ENCODE results near the gene VSIG10L. TPM values are rescaled to one million over a fixed set of nuclear protein-coding genes. Genes with fewer than 3 reads are reported as not detected.

The VSIG10L gene
- total RNA-seq, 1 experiment from 2014 or later, result 3.5 TPM

- Histone ChIP-seq H3K9ac (ENCODE audit: low read length) (peak overlapping the region; percentile 96), H3F3A (ENCODE audit: low read length, unreplicated experiment) (peaks cover 4% of the 10 kb centered on the region), H3K4me2 (ENCODE audit: low read length) (peak overlapping the region; percentile 89), H3K27me3 (ENCODE audit: low read length) (no peaks in the 10 kb centered on the region), H3K9me3 (ENCODE audit: low read length) (no peaks in the 10 kb centered on the region), H3K79me2 (ENCODE audit: low read length) (peaks cover 52% of the 10 kb centered on the region), H3K36me3 (ENCODE audit: low read depth, low read length) (no peaks in the 10 kb centered on the region), H2AFZ (ENCODE audit: low read length) (no peak overlapping the region), H3K4me3 (ENCODE audit: low read length) (peak overlapping the region; percentile 45; the same call in 1 of the 2 replicates), H3K4me1 (ENCODE audit: insufficient read depth, low read length) (peaks cover 57% of the 10 kb centered on the region), H3K9me2 (replicated peaks; ENCODE audit: low read length) (no peaks in the 10 kb centered on the region), H4K20me1 (ENCODE audit: low read length) (no peaks in the 10 kb centered on the region), H3K27ac (ENCODE audit: low read length) (peak overlapping the region; percentile 96)
- CTCF ChIA-PET, result interaction anchor here (0.5 to 0.8 kb wide), 2 partner anchors 25 to 56 kb away, joined by 3 to 9 read pairs; no protein-coding TSS in a partner anchor
- ATAC-seq, result peak; percentile 29
- DNase-seq, result peak; percentile 94
- intact Hi-C loops (cut with micrococcal nuclease), result no loop called here
- TF ChIP-seq EZH2phosphoT487 (IDR thresholded peaks at IDR 0.05; ENCODE audit: borderline replicate concordance, low read length) (no peak), EZH2 (IDR thresholded peaks at IDR 0.05; ENCODE audit: low read length, unreplicated experiment) (no peak), CTCF (conservative IDR thresholded peaks at IDR 0.05; ENCODE audit: low read depth, low read length) (no peak)
- POLR2A ChIA-PET (ENCODE audit: unreplicated experiment), result interaction anchor here (2.5 kb wide), 1 partner anchor 25 kb away, joined by 20 read pairs; no protein-coding TSS in a partner anchor
- no TSS peak for BruUV-seq (replicated peaks)
Measured at GRCh38 chr19:51364200-51365106, 22.5 kb upstream of the VSIG10L start.

DNA sequence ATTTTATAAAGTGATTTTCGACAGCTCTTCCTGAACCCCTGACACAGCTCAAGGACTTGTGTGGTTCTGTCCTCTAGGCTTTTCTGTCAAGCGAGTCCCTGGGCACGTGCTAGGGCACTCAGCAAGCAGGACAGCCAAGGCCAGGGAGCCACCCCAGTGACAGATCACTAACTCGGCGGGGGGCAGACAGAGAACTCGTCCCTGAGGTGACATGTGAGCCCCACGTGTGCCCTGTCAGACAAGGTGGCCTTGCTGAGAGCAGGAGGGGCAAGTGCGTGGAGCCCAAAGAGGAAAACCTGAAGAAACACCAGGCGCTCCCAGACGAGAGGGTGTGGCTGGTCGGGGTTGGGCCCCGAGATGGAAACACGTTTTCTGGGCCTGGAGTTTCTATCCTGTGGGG is 19.3 kb upstream of the VSIG10L start:
- Histone ChIP-seq H3F3A (ENCODE audit: low read length, unreplicated experiment) (peaks cover 4% of the 10 kb centered on the region), H3K4me2 (ENCODE audit: low read length) (no peak overlapping the region), H3K27me3 (ENCODE audit: low read length) (no peaks in the 10 kb centered on the region), H4K20me1 (ENCODE audit: low read length) (no peaks in the 10 kb centered on the region), H3K27ac (ENCODE audit: low read length) (no peak overlapping the region), H3K4me3 (ENCODE audit: low read length) (no peak overlapping the region), H3K9me3 (ENCODE audit: low read length) (no peaks in the 10 kb centered on the region), H3K9me2 (replicated peaks; ENCODE audit: low read length) (no peaks in the 10 kb centered on the region), H3K4me1 (ENCODE audit: insufficient read depth, low read length) (peaks cover 59% of the 10 kb centered on the region), H3K9ac (ENCODE audit: low read length) (no peak overlapping the region), H3K79me2 (ENCODE audit: low read length) (peaks cover 63% of the 10 kb centered on the region), H3K36me3 (ENCODE audit: low read depth, low read length) (no peaks in the 10 kb centered on the region), H2AFZ (ENCODE audit: low read length) (no peak overlapping the region)
- CTCF ChIA-PET, result no interaction called here
- intact Hi-C loops (cut with micrococcal nuclease), result no loop called here
- POLR2A ChIA-PET (ENCODE audit: unreplicated experiment), result no interaction called here
- no peak for DNase-seq
- no peak for ATAC-seq
- no peak for TF ChIP-seq CTCF (conservative IDR thresholded peaks at IDR 0.05; ENCODE audit: low read depth, low read length)
- no peak for TF ChIP-seq EZH2 (IDR thresholded peaks at IDR 0.05; ENCODE audit: low read length, unreplicated experiment)
- BruUV-seq (replicated peaks), result no TSS peak

GRCh38 chr19:51359294-51359693 is 17.4 kb upstream of the VSIG10L start:
- TF ChIP-seq EZH2 (IDR thresholded peaks at IDR 0.05; ENCODE audit: low read length, unreplicated experiment) (no peak), CTCF (conservative IDR thresholded peaks at IDR 0.05; ENCODE audit: low read depth, low read length) (no peak), EZH2phosphoT487 (IDR thresholded peaks at IDR 0.05; ENCODE audit: borderline replicate concordance, low read length) (no peak)
- H4K20me1 ChIP-seq (ENCODE audit: low read length), result no peaks in the 10 kb centered on the region
- no peaks in the 10 kb centered on the region for H3K9me3 ChIP-seq (ENCODE audit: low read length)
- no peak overlapping the region for H3K4me3 ChIP-seq (ENCODE audit: low read length)
- H3K36me3 ChIP-seq (ENCODE audit: low read depth, low read length), result no peaks in the 10 kb centered on the region
- no TSS peak for BruUV-seq (replicated peaks)
- DNase-seq, result peak; percentile 70
- peak overlapping the region; percentile 55 for H3K27ac ChIP-seq (ENCODE audit: low read length)
- H3K9me2 ChIP-seq (replicated peaks; ENCODE audit: low read length), result no peaks in the 10 kb centered on the region
- peaks cover 48% of the 10 kb centered on the region for H3K79me2 ChIP-seq (ENCODE audit: low read length)
- ChIA-PET CTCF (interaction anchor here (1.2 to 1.3 kb wide), 2 partner anchors 20 to 302 kb away, joined by 4 to 12 read pairs; no protein-coding TSS in a partner anchor), POLR2A (ENCODE audit: unreplicated experiment) (interaction anchor here (1.1 to 1.7 kb wide), 2 partner anchors 8 to 20 kb away, joined by 3 to 16 read pairs; no protein-coding TSS in a partner anchor)
- no peaks in the 10 kb centered on the region for H3K27me3 ChIP-seq (ENCODE audit: low read length)
- peaks cover 42% of the 10 kb centered on the region for H3K4me1 ChIP-seq (ENCODE audit: insufficient read depth, low read length)
- H3K9ac ChIP-seq (ENCODE audit: low read length), result no peak overlapping the region
- no peak overlapping the region for H3K4me2 ChIP-seq (ENCODE audit: low read length)
- intact Hi-C loops (cut with micrococcal nuclease), result no loop called here
- no peak overlapping the region for H2AFZ ChIP-seq (ENCODE audit: low read length)
- H3F3A ChIP-seq (ENCODE audit: low read length, unreplicated experiment), result peaks cover under 1% of the 10 kb centered on the region
- peak; percentile 5; the same call in 1 of the 2 replicates for ATAC-seq
